ENCODE results near the gene CC2D2B. TPM values are rescaled to one million over a fixed set of nuclear protein-coding genes. Genes with fewer than 3 reads are reported as not detected.
"Not testable (repeated sequence)": the region's sequence is repeated elsewhere in the genome, so short reads cannot be mapped to it uniquely, and the experiment has no call there.

Gene CC2D2B
- total RNA-seq, 4 donors from 2014 or later = 0.96 to 1.6 (median 1.1) TPM; not detected in 1

DNA sequence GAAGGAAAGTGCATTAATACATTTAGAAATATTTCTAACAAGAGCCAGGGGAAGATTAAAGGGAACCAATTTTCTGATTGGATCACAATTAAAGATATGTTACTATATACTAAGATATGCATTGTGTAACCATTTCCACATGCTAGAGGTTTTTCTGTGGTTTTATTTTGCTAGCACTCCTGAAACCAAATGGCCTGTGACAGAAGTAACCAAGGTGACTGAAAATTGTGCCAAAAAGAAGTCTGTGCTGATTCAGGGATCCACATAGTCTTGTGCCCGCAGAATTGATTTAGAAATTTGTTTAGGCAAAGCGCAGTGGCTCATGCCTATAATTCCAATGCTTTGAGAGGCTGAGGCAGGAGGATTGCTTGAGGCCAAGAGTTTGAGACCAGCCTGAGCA, 1.8 kb downstream of the CC2D2B start:
- H3K4me1 ChIP-seq = peaks cover 0 to 11% (median 7%) of the 10 kb centered on the region in 4 donors
- no peak overlapping the region for H3K27ac ChIP-seq
- H3K9me3 ChIP-seq = no peaks in the 10 kb centered on the region
- no peaks in the 10 kb centered on the region for H3K36me3 ChIP-seq
- H3K27me3 ChIP-seq = no peaks in the 10 kb centered on the region
- TF ChIP-seq POLR2AphosphoS5 (IDR thresholded peaks at IDR 0.05) (no peak), EP300 (IDR thresholded peaks at IDR 0.05; ENCODE audit: low read depth) (no peak), POLR2A (IDR thresholded peaks at IDR 0.05) (no peak)
- TF ChIP-seq, protein P1, sequence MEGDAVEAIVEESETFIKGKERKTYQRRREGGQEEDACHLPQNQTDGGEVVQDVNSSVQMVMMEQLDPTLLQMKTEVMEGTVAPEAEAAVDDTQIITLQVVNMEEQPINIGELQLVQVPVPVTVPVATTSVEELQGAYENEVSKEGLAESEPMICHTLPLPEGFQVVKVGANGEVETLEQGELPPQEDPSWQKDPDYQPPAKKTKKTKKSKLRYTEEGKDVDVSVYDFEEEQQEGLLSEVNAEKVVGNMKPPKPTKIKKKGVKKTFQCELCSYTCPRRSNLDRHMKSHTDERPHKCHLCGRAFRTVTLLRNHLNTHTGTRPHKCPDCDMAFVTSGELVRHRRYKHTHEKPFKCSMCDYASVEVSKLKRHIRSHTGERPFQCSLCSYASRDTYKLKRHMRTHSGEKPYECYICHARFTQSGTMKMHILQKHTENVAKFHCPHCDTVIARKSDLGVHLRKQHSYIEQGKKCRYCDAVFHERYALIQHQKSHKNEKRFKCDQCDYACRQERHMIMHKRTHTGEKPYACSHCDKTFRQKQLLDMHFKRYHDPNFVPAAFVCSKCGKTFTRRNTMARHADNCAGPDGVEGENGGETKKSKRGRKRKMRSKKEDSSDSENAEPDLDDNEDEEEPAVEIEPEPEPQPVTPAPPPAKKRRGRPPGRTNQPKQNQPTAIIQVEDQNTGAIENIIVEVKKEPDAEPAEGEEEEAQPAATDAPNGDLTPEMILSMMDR (IDR thresholded peaks at IDR 0.05) = no peak
- in situ Hi-C loops (cut with MboI; ENCODE audit: low pct_ligation_motif_present in 1 of 4, low pct_unique_long_range_greater_than_20kb in 1 of 4, low sequenced_read_pairs in 3 of 4) = no loop called here
- H3K4me3 ChIP-seq = no peak overlapping the region
- 93 to 100% methylated on average over 2 of the region's 2 CpGs for WGBS, 2 donors (ENCODE audit: low coverage in 1 of 2)
- intact Hi-C loops (cut with DNase I; ENCODE audit: low total_unique reads) = no loop called here
- no peak for DNase-seq

GRCh38 chr10:95916039-95916438, 8.3 kb downstream of the CC2D2B start:
- H3K27ac ChIP-seq; in situ Hi-C loops (cut with MboI; ENCODE audit: low pct_ligation_motif_present in 1 of 4, low pct_unique_long_range_greater_than_20kb in 1 of 4, low sequenced_read_pairs in 3 of 4); intact Hi-C loops (cut with DNase I; ENCODE audit: low total_unique reads); H3K36me3 ChIP-seq; H3K4me1 ChIP-seq; H3K9me3 ChIP-seq; DNase-seq; H3K4me3 ChIP-seq; H3K27me3 ChIP-seq: not testable (repeated sequence)

DNA sequence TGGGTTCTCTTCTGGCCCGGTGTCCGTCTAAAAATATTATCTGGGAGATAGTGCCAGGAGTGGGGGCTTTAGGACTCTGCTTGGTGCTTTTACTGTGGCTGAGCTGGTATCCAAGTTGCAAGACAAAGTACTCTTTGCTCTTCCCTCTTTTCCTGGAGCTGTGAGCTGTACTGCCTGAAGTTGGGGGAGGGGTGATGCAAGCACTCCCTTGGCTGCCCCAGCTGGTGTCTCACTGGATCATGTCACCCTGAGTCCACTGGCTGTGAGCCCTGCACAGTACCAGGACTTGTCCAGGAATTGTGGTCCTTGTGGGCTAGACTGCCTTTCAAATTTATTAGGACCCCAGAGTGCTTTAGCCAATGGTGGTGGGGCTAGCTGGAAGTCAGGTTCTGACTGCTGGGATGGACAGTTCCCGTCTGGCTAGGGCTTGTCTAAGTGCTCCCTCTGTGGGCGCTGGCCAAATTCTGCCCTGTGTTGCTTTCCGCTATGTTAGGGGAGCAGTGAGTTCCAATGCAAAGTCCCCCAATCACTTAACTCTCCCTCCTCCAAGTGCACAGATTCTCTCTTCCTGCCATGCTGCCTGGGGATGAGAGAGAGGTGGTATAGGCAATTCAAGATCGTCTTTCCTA, 13.1 kb downstream of the CC2D2B start:
- H3K27ac ChIP-seq = no peak overlapping the region
- no peak overlapping the region for H3K4me3 ChIP-seq
- H3K4me1 ChIP-seq = no peaks in the 10 kb centered on the region
- in situ Hi-C loops (cut with MboI; ENCODE audit: low pct_ligation_motif_present in 1 of 4, low pct_unique_long_range_greater_than_20kb in 1 of 4, low sequenced_read_pairs in 3 of 4) (no loop called here), intact Hi-C loops (cut with DNase I; ENCODE audit: low total_unique reads) (no loop called here)
- DNase-seq = no peak
- no peaks in the 10 kb centered on the region for H3K9me3 ChIP-seq
- no peaks in the 10 kb centered on the region for H3K36me3 ChIP-seq
- TF ChIP-seq, protein P1 (IDR thresholded peaks at IDR 0.05) = no peak
- TF ChIP-seq POLR2A (IDR thresholded peaks at IDR 0.05) (no peak), EP300 (IDR thresholded peaks at IDR 0.05; ENCODE audit: low read depth) (no peak), POLR2AphosphoS5 (IDR thresholded peaks at IDR 0.05) (no peak)
- no peaks in the 10 kb centered on the region for H3K27me3 ChIP-seq
- WGBS, 2 donors (ENCODE audit: low coverage in 1 of 2) = 92% methylated on average over 6 of the region's 6 CpGs; no CpG with 5 or more reads in 1 of the 2 donors

GRCh38 chr10:95925033-95925432, 17.3 kb downstream of the CC2D2B start:
- in situ Hi-C loops (cut with MboI; ENCODE audit: low pct_ligation_motif_present in 1 of 4, low pct_unique_long_range_greater_than_20kb in 1 of 4, low sequenced_read_pairs in 3 of 4) = no loop called here
- no peaks in the 10 kb centered on the region for H3K27me3 ChIP-seq
- intact Hi-C loops (cut with DNase I; ENCODE audit: low total_unique reads) = no loop called here
- DNase-seq = no peak
- no peaks in the 10 kb centered on the region for H3K36me3 ChIP-seq
- no peaks in the 10 kb centered on the region for H3K9me3 ChIP-seq
- no peak overlapping the region for H3K27ac ChIP-seq
- no peak overlapping the region for H3K4me3 ChIP-seq
- TF ChIP-seq, protein P1 (IDR thresholded peaks at IDR 0.05) = no peak
- TF ChIP-seq POLR2A (IDR thresholded peaks at IDR 0.05) (no peak), POLR2AphosphoS5 (IDR thresholded peaks at IDR 0.05) (no peak), EP300 (IDR thresholded peaks at IDR 0.05; ENCODE audit: low read depth) (no peak)
- 49 to 68% methylated on average over 3 of the region's 3 CpGs for WGBS, 2 donors (ENCODE audit: low coverage in 1 of 2)
- H3K4me1 ChIP-seq = no peaks in the 10 kb centered on the region

GRCh38 chr10:95935429-95935828, 27.7 kb downstream of the CC2D2B start:
- intact Hi-C loops (cut with DNase I; ENCODE audit: low total_unique reads) (no loop called here), in situ Hi-C loops (cut with MboI; ENCODE audit: low pct_ligation_motif_present in 1 of 4, low pct_unique_long_range_greater_than_20kb in 1 of 4, low sequenced_read_pairs in 3 of 4) (no loop called here)
- no peaks in the 10 kb centered on the region for H3K36me3 ChIP-seq
- no peaks in the 10 kb centered on the region for H3K27me3 ChIP-seq
- no peak for TF ChIP-seq EP300 (IDR thresholded peaks at IDR 0.05; ENCODE audit: low read depth)
- no peak for TF ChIP-seq POLR2AphosphoS5 (IDR thresholded peaks at IDR 0.05)
- no peak for TF ChIP-seq POLR2A (IDR thresholded peaks at IDR 0.05)
- TF ChIP-seq, protein P1 (IDR thresholded peaks at IDR 0.05) = no peak
- DNase-seq = no peak
- H3K4me1 ChIP-seq = no peaks in the 10 kb centered on the region
- H3K9me3 ChIP-seq = peaks cover 7 to 10% of the 10 kb centered on the region in 2 donors
- H3K27ac ChIP-seq = no peak overlapping the region
- H3K4me3 ChIP-seq = no peak overlapping the region
- 73 to 96% methylated on average over 2 of the region's 2 CpGs for WGBS, 2 donors (ENCODE audit: low coverage in 1 of 2)
